ENCODE results near the gene C16orf86.

The C16orf86 gene

GRCh38 chr16:67658849-67659674 is 7.6 kb upstream of the C16orf86 start:
- no peak overlapping the region for H2AK5ac ChIP-seq (ENCODE audit: low read length)
- no peak overlapping the region for H4K12ac ChIP-seq (ENCODE audit: low read depth, low read length)
- no peak overlapping the region for H2BK120ac ChIP-seq (ENCODE audit: insufficient read depth, low read length, poor library complexity)
- no peak overlapping the region for H3K14ac ChIP-seq (ENCODE audit: low read length)
- peaks cover 5 to 10% of the 10 kb centered on the region in 2 experiments for H3K4me1 ChIP-seq (ENCODE audit: control insufficient read depth in 1 of 2, insufficient read depth in 2 of 2, low read length in 2 of 2)
- H4K8ac ChIP-seq (ENCODE audit: low read depth, low read length) = peak overlapping the region; percentile 85
- H3K79me2 ChIP-seq (ENCODE audit: control insufficient read depth, insufficient read depth, low read length, poor library complexity) = peaks cover 3% of the 10 kb centered on the region
- no peak overlapping the region for H2BK5ac ChIP-seq (ENCODE audit: low read depth, low read length, poor library complexity)
- H3K9ac ChIP-seq (ENCODE audit: low read length) = peak overlapping the region; percentile 44
- H3K4me3 ChIP-seq (ENCODE audit: low read depth, low read length) = peak overlapping the region; percentile 85
- H3K36me3 ChIP-seq (ENCODE audit: control insufficient read depth in 1 of 2, insufficient read depth in 2 of 2, low read length in 2 of 2) = peaks cover 13 to 21% of the 10 kb centered on the region in 2 experiments
- peaks cover 7% of the 10 kb centered on the region for H3K79me1 ChIP-seq (ENCODE audit: low read length)
- no peak overlapping the region for H3K27ac ChIP-seq (ENCODE audit: low read depth, low read length)
- peak overlapping the region; percentile 18 for H3K18ac ChIP-seq (ENCODE audit: low read length)
- WGBS (ENCODE audit: extremely low coverage, insufficient coverage, insufficient read length) = no CpG with 5 or more reads among the region's 21 CpGs
- no peak overlapping the region for H4K91ac ChIP-seq (ENCODE audit: low read depth, low read length)
- peak overlapping the region; percentile 81 for H3K4me2 ChIP-seq (ENCODE audit: low read length)
- no peaks in the 10 kb centered on the region for H3K9me3 ChIP-seq (ENCODE audit: insufficient read depth, low read depth, low read length)
- H3K27me3 ChIP-seq (ENCODE audit: insufficient read depth, low read length) = no peaks in the 10 kb centered on the region
- no peak overlapping the region for H2AFZ ChIP-seq (ENCODE audit: insufficient read depth, low read length, poor library complexity)
- no peak overlapping the region for H3K4ac ChIP-seq (ENCODE audit: low read depth, low read length)
- DNase-seq = no peak
- H2BK12ac ChIP-seq (ENCODE audit: low read length) = no peak overlapping the region
- no peak overlapping the region for H3K23ac ChIP-seq (ENCODE audit: low read length)

- no CpG with 5 or more reads among the region's 83 CpGs for WGBS (ENCODE audit: extremely low coverage, insufficient coverage, insufficient read length)
- H3K4ac ChIP-seq (ENCODE audit: low read depth, low read length) = no peak within 1 kb of the TSS
- H3K9ac ChIP-seq (ENCODE audit: low read length) = peak within 1 kb of the TSS; percentile 44
- H3K14ac ChIP-seq (ENCODE audit: low read length) = peak within 1 kb of the TSS; percentile 55
- H3K4me2 ChIP-seq (ENCODE audit: low read length) = peak within 1 kb of the TSS; percentile 81
- H3K27ac ChIP-seq (ENCODE audit: low read depth, low read length) = peak within 1 kb of the TSS; percentile 25
- H3K36me3 ChIP-seq (ENCODE audit: control insufficient read depth in 1 of 2, insufficient read depth in 2 of 2, low read length in 2 of 2) = peaks cover 13 to 21% of the 10 kb centered on the region in 2 experiments
- H3K4me1 ChIP-seq (ENCODE audit: control insufficient read depth in 1 of 2, insufficient read depth in 2 of 2, low read length in 2 of 2) = peaks cover 5 to 10% of the 10 kb centered on the region in 2 experiments
- H3K27me3 ChIP-seq (ENCODE audit: insufficient read depth, low read length) = no peaks in the 10 kb centered on the region
- no peak within 1 kb of the TSS for H3K23ac ChIP-seq (ENCODE audit: low read length)
- peak within 1 kb of the TSS; percentile 10 for H2BK5ac ChIP-seq (ENCODE audit: low read depth, low read length, poor library complexity)
- DNase-seq = peak; percentile 97 to 100
- H2AK5ac ChIP-seq (ENCODE audit: low read length) = no peak within 1 kb of the TSS
- peak within 1 kb of the TSS; percentile 80 for H2AFZ ChIP-seq (ENCODE audit: insufficient read depth, low read length, poor library complexity)
- peaks cover 7% of the 10 kb centered on the region for H3K79me1 ChIP-seq (ENCODE audit: low read length)
- H3K79me2 ChIP-seq (ENCODE audit: control insufficient read depth, insufficient read depth, low read length, poor library complexity) = peaks cover 3% of the 10 kb centered on the region
- H3K18ac ChIP-seq (ENCODE audit: low read length) = peak within 1 kb of the TSS; percentile 71
- no peak within 1 kb of the TSS for H2BK12ac ChIP-seq (ENCODE audit: low read length)
- H4K8ac ChIP-seq (ENCODE audit: low read depth, low read length) = peak within 1 kb of the TSS; percentile 88
- peak within 1 kb of the TSS; percentile 68 for H4K91ac ChIP-seq (ENCODE audit: low read depth, low read length)
- peak within 1 kb of the TSS; percentile 47 for H2BK120ac ChIP-seq (ENCODE audit: insufficient read depth, low read length, poor library complexity)
- H4K12ac ChIP-seq (ENCODE audit: low read depth, low read length) = peak within 1 kb of the TSS; percentile 59
- no peaks in the 10 kb centered on the region for H3K9me3 ChIP-seq (ENCODE audit: insufficient read depth, low read depth, low read length)
- H3K4me3 ChIP-seq (ENCODE audit: low read depth, low read length) = peak within 1 kb of the TSS; percentile 85
Observed at GRCh38 chr16:67659675-67660563, 6.7 kb upstream of the C16orf86 start, which contains the start of gene ACD. ACD (minus strand) TSS chr16:67660260; CDS start chr16:67660220, 40 bp downstream.

GRCh38 chr16:67660564-67661028 is 6.0 kb upstream of the C16orf86 start, which contains the start of gene PARD6A:
PARD6A (plus strand) TSS chr16:67660960; CDS start chr16:67661039, 79 bp downstream.
- peak within 1 kb of the TSS; percentile 55 for H3K14ac ChIP-seq (ENCODE audit: low read length)
- H3K4me2 ChIP-seq (ENCODE audit: low read length) = peak within 1 kb of the TSS; percentile 81
- H2BK12ac ChIP-seq (ENCODE audit: low read length) = no peak within 1 kb of the TSS
- H3K18ac ChIP-seq (ENCODE audit: low read length) = peak within 1 kb of the TSS; percentile 71
- peak within 1 kb of the TSS; percentile 47 for H2BK120ac ChIP-seq (ENCODE audit: insufficient read depth, low read length, poor library complexity)
- H4K8ac ChIP-seq (ENCODE audit: low read depth, low read length) = peak within 1 kb of the TSS; percentile 88
- H3K36me3 ChIP-seq (ENCODE audit: control insufficient read depth in 1 of 2, insufficient read depth in 2 of 2, low read length in 2 of 2) = peaks cover 13 to 21% of the 10 kb centered on the region in 2 experiments
- peak within 1 kb of the TSS; percentile 25 for H3K27ac ChIP-seq (ENCODE audit: low read depth, low read length)
- no peak within 1 kb of the TSS for H2AK5ac ChIP-seq (ENCODE audit: low read length)
- no peaks in the 10 kb centered on the region for H3K27me3 ChIP-seq (ENCODE audit: insufficient read depth, low read length)
- DNase-seq = peak; percentile 87 to 98
- no peak within 1 kb of the TSS for H3K4ac ChIP-seq (ENCODE audit: low read depth, low read length)
- H3K79me2 ChIP-seq (ENCODE audit: control insufficient read depth, insufficient read depth, low read length, poor library complexity) = peaks cover 3% of the 10 kb centered on the region
- no CpG with 5 or more reads among the region's 48 CpGs for WGBS (ENCODE audit: extremely low coverage, insufficient coverage, insufficient read length)
- peak within 1 kb of the TSS; percentile 59 for H4K12ac ChIP-seq (ENCODE audit: low read depth, low read length)
- no peaks in the 10 kb centered on the region for H3K9me3 ChIP-seq (ENCODE audit: insufficient read depth, low read depth, low read length)
- H2BK5ac ChIP-seq (ENCODE audit: low read depth, low read length, poor library complexity) = peak within 1 kb of the TSS; percentile 10
- H3K9ac ChIP-seq (ENCODE audit: low read length) = peak within 1 kb of the TSS; percentile 16
- peak within 1 kb of the TSS; percentile 68 for H4K91ac ChIP-seq (ENCODE audit: low read depth, low read length)
- H3K23ac ChIP-seq (ENCODE audit: low read length) = no peak within 1 kb of the TSS
- peak within 1 kb of the TSS; percentile 85 for H3K4me3 ChIP-seq (ENCODE audit: low read depth, low read length)
- peaks cover 7% of the 10 kb centered on the region for H3K79me1 ChIP-seq (ENCODE audit: low read length)
- peak within 1 kb of the TSS; percentile 80 for H2AFZ ChIP-seq (ENCODE audit: insufficient read depth, low read length, poor library complexity)
- H3K4me1 ChIP-seq (ENCODE audit: control insufficient read depth in 1 of 2, insufficient read depth in 2 of 2, low read length in 2 of 2) = peaks cover 5 to 10% of the 10 kb centered on the region in 2 experiments
